A549 treated with CpdA at 1 μM for 4 hours (cell line): ENCODE results near the gene NEO1. TPM values are rescaled to one million over a fixed set of nuclear protein-coding genes. Genes with fewer than 3 reads are reported as not detected.

Experiments used
- total RNA-seq: library from RNA; stranded (reverse); fragments of 200-300 nt; extraction: Qiagen RNA extraction; gene quantifications from 5 replicates; pipeline ENCODE4 v1.2.3, GENCODE V29; 2022; ENCODE audit warnings: low read depth

Gene NEO1
- 29.4 to 35.9 TPM (median 33.3 TPM) in 5 replicates for total RNA-seq

DNA sequence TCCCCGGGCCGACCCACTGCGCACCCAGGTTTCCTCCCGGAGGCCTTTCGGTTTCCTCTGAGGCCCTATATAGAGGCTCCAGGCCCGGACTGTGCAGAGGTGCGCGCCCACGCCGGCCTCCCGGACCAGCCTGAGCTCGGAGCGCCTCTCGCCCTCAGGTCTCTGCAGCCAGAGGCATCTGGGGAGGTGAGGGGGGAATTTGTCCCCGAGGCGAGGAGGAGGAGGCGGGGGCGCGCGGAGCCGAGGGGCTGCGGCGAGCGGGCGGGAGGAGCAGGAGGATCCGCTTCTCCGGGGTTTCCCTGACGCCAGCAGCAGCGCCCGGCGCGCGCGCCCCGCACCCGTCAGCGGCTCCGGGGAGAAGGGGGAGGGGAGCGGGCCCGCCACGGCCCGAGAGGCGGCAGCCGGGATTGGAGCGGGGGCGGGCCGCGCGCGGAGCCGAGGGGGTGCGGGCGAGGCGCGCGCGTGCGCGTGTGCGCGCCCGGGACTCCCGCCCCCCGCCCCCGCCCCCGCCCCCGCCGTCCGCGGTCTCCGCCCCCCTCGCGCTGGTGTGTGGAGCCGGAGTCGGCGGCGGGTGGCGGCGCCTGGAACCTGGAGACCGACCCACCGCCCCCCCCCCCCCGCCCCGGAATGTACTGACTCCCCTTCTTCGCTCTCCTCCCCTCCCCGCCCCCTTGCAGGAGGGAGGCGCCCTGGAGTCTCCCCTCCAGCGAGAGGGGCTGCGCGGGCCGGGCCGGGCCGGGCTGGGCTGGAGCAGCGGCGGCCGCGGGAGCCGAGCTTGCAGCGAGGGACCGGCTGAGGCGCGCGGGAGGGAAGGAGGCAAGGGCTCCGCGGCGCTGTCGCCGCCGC, at the start of gene NEO1:
Gene NEO1, plus strand, starts transcription at position 657 of the 846 bp plus-strand sequence. CDS start 213 bp downstream, outside the sequence.

